Activated naive CD8-positive, alpha-beta T cell treated with anti-CD3 and anti-CD28 coated beads, Interleukin-2, amount 50 U/mL, for 24 hours (primary cell): ENCODE measurements around the gene FBXW10B.
"Not testable (repeated sequence)": the region's sequence is repeated elsewhere in the genome, so short reads cannot be mapped to it uniquely, and the experiment has no call there.

Experiments
- ATAC-seq: fragments of 150-1000 bp; cut with Tn5 transposase; one replicate; pipeline ENCODE4 v1.10.0; 2021
- DNase-seq: peaks from one replicate; pipeline ENCODE4 v3.0.0; 2021
- H3K27ac Mint-ChIP-seq: one replicate; pipeline ENCODE4 v1.8.0; 2021; ENCODE audit warnings: mild to moderate bottlenecking, mixed read lengths
- H3K27me3 Mint-ChIP-seq: one replicate; pipeline ENCODE4 v1.8.0; 2021; ENCODE audit warnings: mixed read lengths
- H3K36me3 Mint-ChIP-seq: one replicate; pipeline ENCODE4 v1.8.0; 2021; ENCODE audit warnings: low read depth, mixed read lengths
- H3K4me1 Mint-ChIP-seq: one replicate; pipeline ENCODE4 v1.8.0; 2021; ENCODE audit warnings: mixed read lengths
- H3K4me3 Mint-ChIP-seq: one replicate; pipeline ENCODE4 v1.8.0; 2021; ENCODE audit warnings: mild to moderate bottlenecking, moderate library complexity, mixed read lengths
- H3K9me3 Mint-ChIP-seq: one replicate; pipeline ENCODE4 v1.8.0; 2021; ENCODE audit warnings: mixed read lengths

The FBXW10B gene, protein sequence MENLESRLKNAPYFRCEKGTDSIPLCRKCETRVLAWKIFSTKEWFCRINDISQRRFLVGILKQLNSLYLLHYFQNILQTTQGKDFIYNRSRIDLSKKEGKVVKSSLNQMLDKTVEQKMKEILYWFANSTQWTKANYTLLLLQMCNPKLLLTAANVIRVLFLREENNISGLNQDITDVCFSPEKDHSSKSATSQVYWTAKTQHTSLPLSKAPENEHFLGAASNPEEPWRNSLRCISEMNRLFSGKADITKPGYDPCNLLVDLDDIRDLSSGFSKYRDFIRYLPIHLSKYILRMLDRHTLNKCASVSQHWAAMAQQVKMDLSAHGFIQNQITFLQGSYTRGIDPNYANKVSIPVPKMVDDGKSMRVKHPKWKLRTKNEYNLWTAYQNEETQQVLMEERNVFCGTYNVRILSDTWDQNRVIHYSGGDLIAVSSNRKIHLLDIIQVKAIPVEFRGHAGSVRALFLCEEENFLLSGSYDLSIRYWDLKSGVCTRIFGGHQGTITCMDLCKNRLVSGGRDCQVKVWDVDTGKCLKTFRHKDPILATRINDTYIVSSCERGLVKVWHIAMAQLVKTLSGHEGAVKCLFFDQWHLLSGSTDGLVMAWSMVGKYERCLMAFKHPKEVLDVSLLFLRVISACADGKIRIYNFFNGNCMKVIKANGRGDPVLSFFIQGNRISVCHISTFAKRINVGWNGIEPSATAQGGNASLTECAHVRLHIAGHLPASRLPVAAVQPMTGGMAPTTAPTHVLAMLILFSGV

DNA sequence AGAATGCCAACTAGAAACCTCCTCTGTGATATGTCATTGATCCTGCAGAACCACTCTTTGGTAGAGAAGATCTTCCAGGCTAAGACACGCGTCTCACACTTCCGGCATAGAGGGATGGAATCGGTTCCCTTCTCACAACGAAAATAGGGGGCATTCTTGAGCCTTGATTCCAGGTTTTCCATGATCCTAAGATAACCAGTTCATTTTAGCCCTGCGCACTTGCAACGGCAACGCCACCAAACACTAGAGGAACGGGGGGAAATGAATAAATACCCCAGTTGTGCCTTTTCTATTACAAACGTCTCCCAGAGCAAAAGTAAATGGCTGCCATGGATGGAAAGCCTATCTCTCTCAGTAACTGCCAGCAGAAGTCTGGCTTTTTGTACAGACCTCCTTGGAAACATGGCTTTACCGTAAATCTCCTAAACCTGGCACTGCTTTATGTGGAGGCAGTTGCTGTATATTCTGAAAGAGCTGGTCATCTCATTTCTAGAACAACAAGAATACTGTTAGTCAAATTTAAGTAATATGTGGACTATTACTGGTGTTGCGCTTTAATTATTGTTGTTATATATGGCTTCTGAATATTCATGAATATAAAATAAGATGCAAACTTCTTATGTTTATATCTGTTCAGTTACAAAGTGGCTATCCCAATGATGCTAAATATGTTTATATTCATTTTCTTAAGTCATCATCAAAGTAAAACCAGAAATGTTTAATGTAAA is at the start of gene FBXW10B:
TSS of gene FBXW10B (minus strand) at position 374 of the 728 bp plus-strand sequence. CDS start at position 182, 192 bp downstream.
- ATAC-seq, H3K4me3 Mint-ChIP-seq, DNase-seq, H3K27ac Mint-ChIP-seq, H3K36me3 Mint-ChIP-seq, H3K4me1 Mint-ChIP-seq, H3K9me3 Mint-ChIP-seq, H3K27me3 Mint-ChIP-seq: not testable (repeated sequence)

DNA sequence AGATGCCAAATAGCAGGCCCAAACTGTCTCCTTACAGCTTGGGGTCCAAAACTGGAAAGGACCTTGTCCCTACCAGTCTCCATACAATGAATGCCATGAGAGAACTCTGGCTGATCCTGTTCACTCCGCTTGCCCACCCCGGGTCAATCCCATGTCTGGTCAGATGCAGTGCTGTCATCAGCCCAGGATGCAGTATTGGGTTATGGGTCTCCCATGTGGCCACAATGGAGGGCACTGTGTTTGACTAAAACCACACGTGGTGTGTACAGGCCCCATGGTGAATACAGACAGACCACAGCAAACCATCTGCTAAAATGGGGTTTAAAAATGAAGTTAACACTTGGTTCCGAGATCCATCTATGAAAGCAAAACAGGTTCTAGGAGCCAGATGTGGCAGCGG is 44.2 kb upstream of the FBXW10B start:
- H3K9me3 Mint-ChIP-seq = no peaks in the 10 kb centered on the region
- no peaks in the 10 kb centered on the region for H3K4me1 Mint-ChIP-seq
- H3K36me3 Mint-ChIP-seq = peaks cover 26% of the 10 kb centered on the region
- no peaks in the 10 kb centered on the region for H3K27me3 Mint-ChIP-seq
- no peak for DNase-seq
- no peak overlapping the region for H3K4me3 Mint-ChIP-seq
- H3K27ac Mint-ChIP-seq = no peak overlapping the region
- ATAC-seq = no peak

GRCh38 chr17:15663176-15663575 is 43.7 kb upstream of the FBXW10B start:
- Mint-ChIP-seq H3K36me3 (peaks cover 26% of the 10 kb centered on the region), H3K4me1 (no peaks in the 10 kb centered on the region), H3K27me3 (no peaks in the 10 kb centered on the region), H3K4me3 (no peak overlapping the region), H3K27ac (no peak overlapping the region), H3K9me3 (no peaks in the 10 kb centered on the region)
- no peak for ATAC-seq
- DNase-seq = no peak

GRCh38 chr17:15662681-15663080 is 43.2 kb upstream of the FBXW10B start:
- no peaks in the 10 kb centered on the region for H3K27me3 Mint-ChIP-seq
- H3K9me3 Mint-ChIP-seq = no peaks in the 10 kb centered on the region
- H3K4me1 Mint-ChIP-seq = no peaks in the 10 kb centered on the region
- DNase-seq = no peak
- H3K4me3 Mint-ChIP-seq = no peak overlapping the region
- peaks cover 27% of the 10 kb centered on the region for H3K36me3 Mint-ChIP-seq
- no peak for ATAC-seq
- no peak overlapping the region for H3K27ac Mint-ChIP-seq

- no peak overlapping the region for H3K4me3 Mint-ChIP-seq
- H3K27me3 Mint-ChIP-seq = no peaks in the 10 kb centered on the region
- no peaks in the 10 kb centered on the region for H3K4me1 Mint-ChIP-seq
- peaks cover 23% of the 10 kb centered on the region for H3K36me3 Mint-ChIP-seq
- no peak overlapping the region for H3K27ac Mint-ChIP-seq
- H3K9me3 Mint-ChIP-seq = no peaks in the 10 kb centered on the region
- no peak for DNase-seq
- ATAC-seq = no peak
These were observed 40.6 kb upstream of the FBXW10B start for GRCh38 chr17:15660077-15660476.

- DNase-seq (no peak), ATAC-seq (no peak)
- no peak overlapping the region for H3K27ac Mint-ChIP-seq
- no peaks in the 10 kb centered on the region for H3K27me3 Mint-ChIP-seq
- H3K4me3 Mint-ChIP-seq = no peak overlapping the region
- H3K36me3 Mint-ChIP-seq = peaks cover 23% of the 10 kb centered on the region
- no peaks in the 10 kb centered on the region for H3K4me1 Mint-ChIP-seq
- no peaks in the 10 kb centered on the region for H3K9me3 Mint-ChIP-seq
These were observed 40.2 kb upstream of the FBXW10B start for GRCh38 chr17:15659663-15660062.

DNA sequence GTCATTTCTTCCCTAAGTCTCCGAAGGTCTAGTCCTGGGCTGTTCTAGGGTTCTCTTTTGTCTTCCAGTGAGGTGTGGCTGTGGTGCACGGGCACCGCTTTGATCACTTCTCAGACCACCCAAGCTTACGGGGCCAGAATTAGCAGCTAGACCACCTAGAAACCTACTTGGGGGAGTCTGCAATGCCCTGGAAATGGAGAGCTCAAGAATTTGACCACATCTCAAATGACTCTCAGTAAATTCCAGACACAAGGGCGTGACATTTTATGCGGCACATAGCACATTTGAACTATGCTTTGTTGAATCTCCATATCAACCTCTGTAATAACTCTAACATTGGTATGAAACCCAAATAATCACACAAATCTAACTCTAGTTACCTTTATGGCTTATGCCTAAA is 39.7 kb upstream of the FBXW10B start:
- no peaks in the 10 kb centered on the region for H3K27me3 Mint-ChIP-seq
- no peak overlapping the region for H3K27ac Mint-ChIP-seq
- DNase-seq = no peak
- H3K4me1 Mint-ChIP-seq = no peaks in the 10 kb centered on the region
- no peak overlapping the region for H3K4me3 Mint-ChIP-seq
- peaks cover 23% of the 10 kb centered on the region for H3K36me3 Mint-ChIP-seq
- no peaks in the 10 kb centered on the region for H3K9me3 Mint-ChIP-seq
- no peak for ATAC-seq

- H3K36me3 Mint-ChIP-seq = peaks cover 18% of the 10 kb centered on the region
- H3K9me3 Mint-ChIP-seq = no peaks in the 10 kb centered on the region
- H3K4me3 Mint-ChIP-seq = no peak overlapping the region
- no peak overlapping the region for H3K27ac Mint-ChIP-seq
- DNase-seq (no peak), ATAC-seq (no peak)
- H3K27me3 Mint-ChIP-seq = no peaks in the 10 kb centered on the region
- H3K4me1 Mint-ChIP-seq = no peaks in the 10 kb centered on the region
These were observed 38.8 kb upstream of the FBXW10B start for GRCh38 chr17:15658296-15658695.

DNA sequence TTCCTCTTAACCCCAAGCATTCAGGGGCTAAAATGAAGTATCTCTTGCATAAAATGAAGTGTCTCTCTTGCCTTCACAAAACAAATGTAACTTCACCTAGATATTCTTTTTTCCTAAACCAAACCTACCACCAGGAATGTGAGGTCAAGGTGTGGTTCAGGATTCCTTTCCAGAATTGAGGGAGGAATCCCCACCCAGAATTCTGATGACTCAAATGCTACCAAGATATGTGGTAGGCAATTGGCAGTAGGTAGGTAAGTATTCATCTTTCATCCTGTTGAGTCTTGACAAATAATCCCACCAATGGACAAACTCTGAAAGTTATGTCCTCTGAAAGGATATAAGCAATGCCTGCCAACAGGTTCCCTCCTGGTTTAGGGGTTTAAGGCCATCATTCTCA is 38.4 kb upstream of the FBXW10B start:
- H3K36me3 Mint-ChIP-seq = peaks cover 21% of the 10 kb centered on the region
- no peaks in the 10 kb centered on the region for H3K9me3 Mint-ChIP-seq
- H3K4me1 Mint-ChIP-seq = no peaks in the 10 kb centered on the region
- no peak overlapping the region for H3K27ac Mint-ChIP-seq
- H3K4me3 Mint-ChIP-seq = no peak overlapping the region
- H3K27me3 Mint-ChIP-seq = no peaks in the 10 kb centered on the region
- no peak for DNase-seq
- no peak for ATAC-seq

- no peak overlapping the region for H3K27ac Mint-ChIP-seq
- H3K36me3 Mint-ChIP-seq = peaks cover 18% of the 10 kb centered on the region
- no peaks in the 10 kb centered on the region for H3K9me3 Mint-ChIP-seq
- H3K4me1 Mint-ChIP-seq = peaks cover 1% of the 10 kb centered on the region
- ATAC-seq = no peak
- no peak overlapping the region for H3K4me3 Mint-ChIP-seq
- DNase-seq = no peak
- H3K27me3 Mint-ChIP-seq = no peaks in the 10 kb centered on the region
These were observed 35.5 kb upstream of the FBXW10B start for GRCh38 chr17:15654886-15655561.

DNA sequence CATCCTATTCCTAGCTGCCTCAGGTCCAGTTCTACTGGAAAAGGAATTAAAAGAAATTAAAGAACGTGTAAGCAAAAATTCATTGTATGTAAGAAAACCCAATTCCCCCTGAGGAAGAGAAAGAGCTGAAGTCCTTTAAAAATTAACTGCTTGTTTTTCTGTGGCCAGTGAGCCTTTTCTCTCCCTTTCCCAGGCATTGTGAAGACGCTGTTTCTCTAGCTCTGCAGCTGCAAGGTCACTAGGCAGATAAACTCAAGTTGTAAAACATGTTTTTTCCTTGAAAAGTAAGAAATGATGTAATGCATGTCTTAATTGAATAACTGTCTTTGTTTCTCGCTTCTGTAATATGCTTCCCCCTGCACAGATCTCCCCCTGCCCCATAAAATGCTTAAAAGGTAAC is 34.9 kb upstream of the FBXW10B start:
- not testable (repeated sequence) for ATAC-seq, H3K9me3 Mint-ChIP-seq, H3K4me1 Mint-ChIP-seq, H3K27ac Mint-ChIP-seq, H3K27me3 Mint-ChIP-seq, H3K4me3 Mint-ChIP-seq, DNase-seq
- H3K36me3 Mint-ChIP-seq = peaks cover 18% of the 10 kb centered on the region

DNA sequence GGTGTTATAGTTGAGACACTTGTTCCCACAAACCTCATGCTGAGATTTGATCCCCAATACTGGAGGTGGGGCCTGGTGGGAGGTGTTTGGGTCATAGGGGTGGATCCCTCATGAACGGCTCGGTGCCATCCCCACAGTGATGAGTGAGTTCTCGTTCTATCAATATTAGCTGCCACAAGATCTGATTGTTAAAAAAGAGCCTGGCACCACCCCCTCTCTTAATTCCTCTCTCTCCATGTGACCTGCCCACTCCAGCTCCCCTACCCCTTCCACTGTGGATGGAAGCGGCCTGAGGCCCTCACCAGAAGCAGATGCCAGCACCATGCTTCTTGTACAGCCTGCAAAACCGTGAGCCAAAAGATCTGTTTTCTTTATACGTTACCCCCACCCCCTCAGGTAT is 33.5 kb upstream of the FBXW10B start:
- no peak overlapping the region for H3K27ac Mint-ChIP-seq

DNA sequence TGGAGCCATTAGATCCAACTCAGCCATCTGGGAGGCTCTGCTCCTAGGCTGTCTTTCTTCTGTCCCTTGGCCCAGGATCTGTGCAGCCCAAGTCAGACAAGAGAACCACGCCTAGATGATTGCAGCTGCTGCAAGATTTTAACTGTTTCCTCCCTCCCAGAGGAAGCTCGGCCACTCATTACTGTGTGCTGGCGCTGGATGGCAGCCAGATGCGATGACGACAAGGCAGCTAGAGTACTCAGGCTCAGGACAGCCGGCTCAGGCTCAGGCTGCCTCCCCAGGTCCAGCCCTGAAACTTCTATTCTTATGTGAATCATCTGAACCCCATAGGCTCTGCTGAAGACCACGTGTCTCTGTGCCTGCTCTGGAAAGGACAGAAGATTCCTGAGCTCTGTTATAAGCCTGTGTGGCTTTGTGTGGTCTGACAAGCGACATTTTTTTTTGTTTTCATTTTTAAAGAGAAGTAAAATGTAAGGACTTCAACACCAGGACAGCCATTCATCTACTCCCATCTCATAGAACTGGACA is 32.1 kb upstream of the FBXW10B start:
- ATAC-seq (peak; percentile 46), DNase-seq (peak; percentile 3)
- Mint-ChIP-seq H3K9me3 (no peaks in the 10 kb centered on the region), H3K27me3 (no peaks in the 10 kb centered on the region), H3K36me3 (peaks cover 5% of the 10 kb centered on the region), H3K27ac (no peak overlapping the region), H3K4me1 (peaks cover 1% of the 10 kb centered on the region), H3K4me3 (no peak overlapping the region)

More for the DNA sequence above, 33.5 kb upstream of the FBXW10B start:
- Mint-ChIP-seq H3K27me3 (no peaks in the 10 kb centered on the region), H3K36me3 (peaks cover 12% of the 10 kb centered on the region), H3K9me3 (no peaks in the 10 kb centered on the region), H3K4me3 (no peak overlapping the region), H3K4me1 (peaks cover 1% of the 10 kb centered on the region)
- ATAC-seq (no peak), DNase-seq (no peak)
